HG03039 (cell line): ENCODE measurements around the gene VPS37B.

Experiments used
- ATAC-seq: cut with Tn5 transposase; IDR thresholded peaks from one replicate; pipeline ENCODE4 v1.9.1; 2021; ENCODE audit warnings: mild to moderate bottlenecking, moderate library complexity; ENCODE audit not compliant: unreplicated experiment

The VPS37B gene

GRCh38 chr12:122842505-122843405 is 53.2 kb downstream of the VPS37B start:
- ATAC-seq: no peak

GRCh38 chr12:122841544-122842321 is 54.2 kb downstream of the VPS37B start:
- ATAC-seq: no peak

- no peak for ATAC-seq
Measured at GRCh38 chr12:122840580-122841513, 55.1 kb downstream of the VPS37B start.

GRCh38 chr12:122839907-122840554 is 55.9 kb downstream of the VPS37B start:
- no peak for ATAC-seq

GRCh38 chr12:122838841-122839240 is 57.1 kb downstream of the VPS37B start:
- ATAC-seq: no peak

GRCh38 chr12:122837306-122838265 is 58.3 kb downstream of the VPS37B start:
- ATAC-seq: no peak

- no peak for ATAC-seq
Measured at GRCh38 chr12:122836027-122836921, 59.6 kb downstream of the VPS37B start.

GRCh38 chr12:122835750-122836026 is 60.2 kb downstream of the VPS37B start:
- ATAC-seq: no peak

GRCh38 chr12:122834921-122835749 is 60.8 kb downstream of the VPS37B start, which contains the start of gene HIP1R:
Gene HIP1R, plus strand, starts transcription at chr12:122835457. Its CDS starts 94 bp downstream, at chr12:122835551.
- ATAC-seq: no peak

GRCh38 chr12:122834104-122834920 is 61.6 kb downstream of the VPS37B start:
- ATAC-seq: no peak

GRCh38 chr12:122830517-122831214 is 65.3 kb downstream of the VPS37B start:
- no peak for ATAC-seq

GRCh38 chr12:122827258-122827657 is 68.7 kb downstream of the VPS37B start:
- ATAC-seq: no peak

- ATAC-seq: no peak
Measured at GRCh38 chr12:122825773-122826724, 69.9 kb downstream of the VPS37B start.

- ATAC-seq: no peak
Measured at GRCh38 chr12:122823429-122823828, 72.5 kb downstream of the VPS37B start.

GRCh38 chr12:122820838-122821271 is 75.1 kb downstream of the VPS37B start:
- ATAC-seq: no peak
